K562 (cell line): ENCODE data around the gene LCLAT1. TPM values are rescaled to one million over a fixed set of nuclear protein-coding genes. Genes with fewer than 3 reads are reported as not detected.

ENCODE experiments used
- BHLHE40 ChIP-seq: IDR thresholded peaks from 2 replicates; pipeline ENCODE4 v1.6.1; 2011; ENCODE audit warnings: low read length, improper control_type of control experiment
- DACH1 ChIP-seq: fragments of 450-650 bp; IDR thresholded peaks from 2 replicates; pipeline ENCODE4 v1.6.1; 2018; ENCODE audit not compliant: partially characterized antibody
- FOXJ2 ChIP-seq: fragments of 200-800 bp; sonication (Bioruptor generic); IDR thresholded peaks from 2 replicates; pipeline ENCODE4 v1.6.1; 2016; ENCODE audit warnings: missing genetic modification characterization, missing compliant biosample characterization
- FOXO4 ChIP-seq: fragments of 450-650 bp; formaldehyde crosslinking; IDR thresholded peaks from 2 replicates; pipeline ENCODE4 v1.4.0; 2020; ENCODE audit warnings: mild to moderate bottlenecking, moderate library complexity
- HDAC1 ChIP-seq, 2 experiments: fragments of 450-650 bp; IDR thresholded peaks; 2 replicates each; pipeline ENCODE4 v1.6.1; 2016 to 2017; ENCODE audit warnings: inconsistent platforms in 1 of 2, mild to moderate bottlenecking in 1 of 2, moderate library complexity in 1 of 2
- MBD1 ChIP-seq: fragments of 250-450 bp; sonication (Bioruptor Pico); IDR thresholded peaks from 2 replicates; pipeline ENCODE4 v1.8.0; 2022; ENCODE audit warnings: inconsistent platforms
- MED1 ChIP-seq: sonication (generic); formaldehyde crosslinking; IDR thresholded peaks from 2 replicates; pipeline ENCODE4 v1.8.1; 2023; ENCODE audit warnings: missing genetic modification reagents, borderline replicate concordance
- PTTG1 ChIP-seq: fragments of 450-650 bp; IDR thresholded peaks from 2 replicates; pipeline ENCODE4 v1.6.1; 2016; ENCODE audit warnings: low read depth, mild to moderate bottlenecking, missing genetic modification characterization, missing compliant biosample characterization
- SRSF7 ChIP-seq: fragments of 200-400 bp; formaldehyde crosslinking; optimal IDR thresholded peaks from 2 replicates; pipeline ENCODE3; 2017; ENCODE audit warnings: mild to moderate bottlenecking, low read depth, low read length
- TBL1XR1 ChIP-seq, 2 experiments: IDR thresholded peaks; 2 replicates each; pipeline ENCODE4 v1.6.1; 2012; ENCODE audit warnings: improper control_type of control experiment in 2 of 2, low read length in 2 of 2, mild to moderate bottlenecking in 1 of 2
- THRA ChIP-seq: fragments of 450-650 bp; IDR thresholded peaks from 2 replicates; pipeline ENCODE4 v1.6.1; 2017; ENCODE audit warnings: mild to moderate bottlenecking, moderate library complexity
- ZFP1 ChIP-seq: fragments of 450-650 bp; formaldehyde crosslinking; IDR thresholded peaks from 2 replicates; pipeline ENCODE4 v1.4.0; 2020; ENCODE audit warnings: mild to moderate bottlenecking, mixed read lengths
- ZNF146 ChIP-seq: IDR thresholded peaks from one replicate; pipeline ENCODE4 v1.6.1; 2018; ENCODE audit warnings: missing compliant biosample characterization; ENCODE audit not compliant: unreplicated experiment
- ZNF197 ChIP-seq: fragments of 200-800 bp; sonication (Bioruptor generic); IDR thresholded peaks from 2 replicates; pipeline ENCODE4 v1.6.1; 2016; ENCODE audit warnings: low read depth, missing genetic modification characterization, missing compliant biosample characterization
- polyA plus RNA-seq, 8 experiments: library from polyadenylated mRNA; depleted of rRNA in 4 of 8; stranded (reverse) in 5 of 8; unstranded in 3 of 8; fragments of >200 nt; fragmentation: Nextera tagmentation in 2 of 8; fragmentation: Illumina TruSeq in 1 of 8; extraction: Ambion mirVana in 2 of 8; extraction: Trizol in 1 of 8; gene quantifications; 2 replicates each; pipeline versions ENCODE4 v1.2.1 to v1.2.3, GENCODE V29; 2011 to 2014; ENCODE audit warnings: inconsistent platforms in 1 of 8, missing spikeins in 1 of 8
- total RNA-seq, 7 experiments: library from RNA; depleted of rRNA in 6 of 7; stranded (reverse); fragments of >200 nt in 6 of 7; fragmentation: Illumina TruSeq in 2 of 7; extraction: Trizol in 2 of 7; gene quantifications; 2 replicates each; pipeline versions ENCODE4 v1.2.1 to v1.2.3, GENCODE V29; 2011 to 2021; ENCODE audit warnings: low replicate concordance in 1 of 7
- TF ChIP-seq, protein P1 (sequence below): fragments of 200-800 bp; sonication (Bioruptor generic); IDR thresholded peaks from 2 replicates; pipeline ENCODE4 v1.6.1; 2016; ENCODE audit warnings: missing genetic modification characterization, missing compliant biosample characterization
- TF ChIP-seq, protein P2 (sequence below): sonication (generic); formaldehyde crosslinking; IDR thresholded peaks from 2 replicates; pipeline ENCODE4 v1.8.0; 2022; ENCODE audit warnings: missing genetic modification reagents, mild to moderate bottlenecking, moderate library complexity, borderline replicate concordance

The LCLAT1 gene
- total and polyA plus RNA-seq, 9 of the 15 experiments (the other 6 are each of a cell fraction or from before 2014, with no cell fraction given) = 8.9 to 63.3 (median 25.4) TPM

DNA sequence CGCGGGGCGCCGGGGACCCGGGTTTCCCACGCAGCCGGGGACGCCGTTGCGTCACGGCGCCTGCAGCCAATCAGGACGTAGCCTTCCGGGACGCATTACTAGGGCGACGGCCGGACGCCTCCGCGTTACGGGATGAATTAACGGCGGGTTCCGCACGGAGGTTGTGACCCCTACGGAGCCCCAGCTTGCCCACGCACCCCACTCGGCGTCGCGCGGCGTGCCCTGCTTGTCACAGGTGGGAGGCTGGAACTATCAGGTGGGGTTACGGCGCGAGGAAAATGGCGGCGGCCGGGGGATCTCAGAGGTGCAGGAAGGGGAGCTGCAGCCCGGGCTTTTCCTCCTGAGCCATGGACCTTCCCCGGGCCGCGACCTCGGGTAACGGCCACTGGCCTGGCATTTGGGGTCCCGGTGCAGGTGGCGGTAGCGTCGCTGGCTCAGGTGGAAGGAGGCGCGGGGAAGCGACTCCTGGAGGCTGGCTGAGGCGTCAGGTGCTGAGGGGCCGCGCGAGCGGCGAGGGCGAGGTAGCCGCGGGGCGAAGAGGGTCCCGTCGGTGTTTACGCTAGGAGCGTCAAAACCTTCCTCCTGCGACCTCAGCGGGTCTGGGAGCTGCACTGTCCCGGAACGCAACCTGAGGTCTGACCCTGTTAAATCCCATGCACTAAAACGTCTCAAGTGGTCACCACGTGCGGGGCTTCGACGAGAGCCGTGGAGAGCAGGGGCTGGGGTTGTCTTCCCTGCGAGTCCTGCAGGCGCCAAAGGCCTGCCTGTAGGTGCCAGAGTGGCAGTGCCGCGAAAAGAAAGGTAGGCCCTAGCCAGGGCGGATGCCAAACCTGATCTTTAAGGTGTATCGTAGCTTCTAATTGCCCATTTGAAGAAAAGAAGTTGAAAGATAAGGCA lies at the start of gene LCLAT1 (continued):
- TF ChIP-seq, protein P1, sequence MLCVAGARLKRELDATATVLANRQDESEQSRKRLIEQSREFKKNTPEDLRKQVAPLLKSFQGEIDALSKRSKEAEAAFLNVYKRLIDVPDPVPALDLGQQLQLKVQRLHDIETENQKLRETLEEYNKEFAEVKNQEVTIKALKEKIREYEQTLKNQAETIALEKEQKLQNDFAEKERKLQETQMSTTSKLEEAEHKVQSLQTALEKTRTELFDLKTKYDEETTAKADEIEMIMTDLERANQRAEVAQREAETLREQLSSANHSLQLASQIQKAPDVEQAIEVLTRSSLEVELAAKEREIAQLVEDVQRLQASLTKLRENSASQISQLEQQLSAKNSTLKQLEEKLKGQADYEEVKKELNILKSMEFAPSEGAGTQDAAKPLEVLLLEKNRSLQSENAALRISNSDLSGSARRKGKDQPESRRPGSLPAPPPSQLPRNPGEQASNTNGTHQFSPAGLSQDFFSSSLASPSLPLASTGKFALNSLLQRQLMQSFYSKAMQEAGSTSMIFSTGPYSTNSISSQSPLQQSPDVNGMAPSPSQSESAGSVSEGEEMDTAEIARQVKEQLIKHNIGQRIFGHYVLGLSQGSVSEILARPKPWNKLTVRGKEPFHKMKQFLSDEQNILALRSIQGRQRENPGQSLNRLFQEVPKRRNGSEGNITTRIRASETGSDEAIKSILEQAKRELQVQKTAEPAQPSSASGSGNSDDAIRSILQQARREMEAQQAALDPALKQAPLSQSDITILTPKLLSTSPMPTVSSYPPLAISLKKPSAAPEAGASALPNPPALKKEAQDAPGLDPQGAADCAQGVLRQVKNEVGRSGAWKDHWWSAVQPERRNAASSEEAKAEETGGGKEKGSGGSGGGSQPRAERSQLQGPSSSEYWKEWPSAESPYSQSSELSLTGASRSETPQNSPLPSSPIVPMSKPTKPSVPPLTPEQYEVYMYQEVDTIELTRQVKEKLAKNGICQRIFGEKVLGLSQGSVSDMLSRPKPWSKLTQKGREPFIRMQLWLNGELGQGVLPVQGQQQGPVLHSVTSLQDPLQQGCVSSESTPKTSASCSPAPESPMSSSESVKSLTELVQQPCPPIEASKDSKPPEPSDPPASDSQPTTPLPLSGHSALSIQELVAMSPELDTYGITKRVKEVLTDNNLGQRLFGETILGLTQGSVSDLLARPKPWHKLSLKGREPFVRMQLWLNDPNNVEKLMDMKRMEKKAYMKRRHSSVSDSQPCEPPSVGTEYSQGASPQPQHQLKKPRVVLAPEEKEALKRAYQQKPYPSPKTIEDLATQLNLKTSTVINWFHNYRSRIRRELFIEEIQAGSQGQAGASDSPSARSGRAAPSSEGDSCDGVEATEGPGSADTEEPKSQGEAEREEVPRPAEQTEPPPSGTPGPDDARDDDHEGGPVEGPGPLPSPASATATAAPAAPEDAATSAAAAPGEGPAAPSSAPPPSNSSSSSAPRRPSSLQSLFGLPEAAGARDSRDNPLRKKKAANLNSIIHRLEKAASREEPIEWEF (CRISPR knock-in tag) = 0 out of 2 replicates have a peak, but pooled peaks have one; percentile 65
- TF ChIP-seq MBD1 (CRISPR knock-in tag) (no peak), FOXJ2 (tag) (no peak), FOXO4 (CRISPR knock-in tag) (no peak), ZFP1 (CRISPR knock-in tag) (no peak), BHLHE40 (no peak; the same call in 1 of the 2 replicates), ZNF146 (CRISPR knock-in tag) (no peak), SRSF7 (no peak), ZNF197 (CRISPR knock-in tag) (no peak), THRA (no peak), DACH1 (peak; percentile 8), TBL1XR1 (IDR thresholded peaks at IDR 0.05; ENCODE audit: low read length in 2 of 2) (no peak; a peak in 1 of 4 replicates), MED1 (no peak), HDAC1 (IDR thresholded peaks at IDR 0.05) (peak in 1 of 2 experiments; percentile 78; a peak in 2 of 4 replicates), PTTG1 (tag) (no peak)
- TF ChIP-seq, protein P2, sequence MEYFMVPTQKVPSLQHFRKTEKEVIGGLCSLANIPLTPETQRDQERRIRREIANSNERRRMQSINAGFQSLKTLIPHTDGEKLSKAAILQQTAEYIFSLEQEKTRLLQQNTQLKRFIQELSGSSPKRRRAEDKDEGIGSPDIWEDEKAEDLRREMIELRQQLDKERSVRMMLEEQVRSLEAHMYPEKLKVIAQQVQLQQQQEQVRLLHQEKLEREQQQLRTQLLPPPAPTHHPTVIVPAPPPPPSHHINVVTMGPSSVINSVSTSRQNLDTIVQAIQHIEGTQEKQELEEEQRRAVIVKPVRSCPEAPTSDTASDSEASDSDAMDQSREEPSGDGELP (CRISPR knock-in tag) = peak; percentile 82; the same call in 1 of the 2 replicates
